Chondrocyte (in vitro differentiated cells): ENCODE data around the gene HLCS. TPM values are rescaled to one million over a fixed set of nuclear protein-coding genes. Genes with fewer than 3 reads are reported as not detected.
"Not testable (repeated sequence)": the region's sequence is repeated elsewhere in the genome, so short reads cannot be mapped to it uniquely, and the experiment has no call there.

Source experiments
- DNase-seq: peaks from one replicate; pipeline ENCODE4 v3.0.0; 2021; ENCODE audit warnings: mixed read lengths, low spot score
- H3K27ac Mint-ChIP-seq: one replicate; pipeline ENCODE4 v1.8.0; 2021; ENCODE audit warnings: mild to moderate bottlenecking, moderate library complexity, mixed read lengths; ENCODE audit not compliant: unreplicated experiment
- H3K27me3 Mint-ChIP-seq: 2 replicates; pipeline ENCODE4 v1.8.0; 2021; ENCODE audit warnings: low read depth, mixed read lengths
- H3K36me3 Mint-ChIP-seq: 2 replicates; pipeline ENCODE4 v1.8.0; 2021; ENCODE audit warnings: low read depth, mixed read lengths
- H3K4me1 Mint-ChIP-seq: 2 replicates; pipeline ENCODE4 v1.8.0; 2021; ENCODE audit warnings: low read depth, mild to moderate bottlenecking, mixed read lengths
- H3K4me3 Mint-ChIP-seq: one replicate; pipeline ENCODE4 v1.8.0; 2021; ENCODE audit warnings: mild to moderate bottlenecking, moderate library complexity, mixed read lengths; ENCODE audit not compliant: unreplicated experiment
- H3K9me3 Mint-ChIP-seq: 2 replicates; pipeline ENCODE4 v1.8.0; 2021; ENCODE audit warnings: low read depth, mixed read lengths
- CTCF ChIP-seq: fragments of 200-600 bp; sonication (generic); IDR thresholded peaks from 2 replicates; pipeline ENCODE4 v1.5.0; 2021; ENCODE audit warnings: antibody characterized with exemption, mild to moderate bottlenecking, moderate library complexity
- total RNA-seq: library from RNA; stranded (reverse); gene quantifications from 3 replicates; pipeline ENCODE4 v1.2.1, GENCODE V29; 2021

Gene HLCS
- total RNA-seq, 1 donor from 2014 or later: 30.4 TPM

DNA sequence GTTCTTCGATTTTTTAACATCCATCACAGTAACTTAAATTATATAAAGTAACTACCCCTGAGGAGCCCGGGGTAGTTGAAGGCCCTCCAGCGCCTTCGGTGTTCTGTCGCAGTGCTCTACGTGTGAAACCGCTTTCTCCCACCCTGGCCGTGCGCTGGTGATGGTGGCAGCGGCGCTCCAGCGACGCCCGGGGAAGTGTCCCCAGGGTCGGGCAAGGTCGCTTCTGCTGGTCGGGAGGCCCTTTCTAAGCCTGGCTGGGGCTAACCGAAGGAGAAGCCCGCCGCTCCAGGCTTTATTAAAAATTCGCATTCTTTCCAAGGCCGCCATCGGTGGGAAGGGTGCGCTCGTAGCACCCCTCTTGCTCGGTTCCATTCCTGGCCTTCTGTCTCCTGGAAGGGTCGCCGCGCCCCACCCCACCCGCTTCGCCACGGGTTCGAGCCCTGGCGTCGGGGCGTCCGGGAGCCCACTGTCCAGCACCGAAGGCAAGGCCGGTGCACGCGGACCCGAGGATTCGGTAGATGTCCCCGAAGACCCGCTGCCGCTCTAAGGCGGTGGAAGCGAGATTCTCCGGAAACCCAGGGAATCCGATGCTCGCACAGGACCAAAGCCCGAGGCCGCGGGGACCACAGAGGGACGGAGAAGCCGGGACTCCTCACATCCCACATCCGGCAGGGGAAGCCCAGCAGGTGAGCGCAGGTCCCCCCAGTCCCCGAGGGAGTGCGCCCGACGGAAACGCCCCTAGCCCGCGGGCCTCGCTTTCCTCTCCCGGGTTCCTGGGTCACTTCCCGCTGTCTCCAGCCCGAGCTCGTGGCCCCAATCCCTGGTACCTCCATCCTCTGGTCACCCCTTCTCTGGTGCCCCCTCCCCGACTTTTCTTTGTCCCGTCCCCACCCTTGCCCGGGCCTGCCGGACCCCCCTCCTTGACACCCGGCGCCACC is 39.3 kb upstream of the HLCS start:
- no peak for DNase-seq
- peaks cover 7% of the 10 kb centered on the region for H3K4me1 Mint-ChIP-seq
- no peak overlapping the region for H3K27ac Mint-ChIP-seq
- H3K36me3 Mint-ChIP-seq: no peaks in the 10 kb centered on the region
- H3K9me3 Mint-ChIP-seq: no peaks in the 10 kb centered on the region
- TF ChIP-seq CTCF: no peak
- H3K4me3 Mint-ChIP-seq: peak overlapping the region; percentile 64
- H3K27me3 Mint-ChIP-seq: no peaks in the 10 kb centered on the region

DNA sequence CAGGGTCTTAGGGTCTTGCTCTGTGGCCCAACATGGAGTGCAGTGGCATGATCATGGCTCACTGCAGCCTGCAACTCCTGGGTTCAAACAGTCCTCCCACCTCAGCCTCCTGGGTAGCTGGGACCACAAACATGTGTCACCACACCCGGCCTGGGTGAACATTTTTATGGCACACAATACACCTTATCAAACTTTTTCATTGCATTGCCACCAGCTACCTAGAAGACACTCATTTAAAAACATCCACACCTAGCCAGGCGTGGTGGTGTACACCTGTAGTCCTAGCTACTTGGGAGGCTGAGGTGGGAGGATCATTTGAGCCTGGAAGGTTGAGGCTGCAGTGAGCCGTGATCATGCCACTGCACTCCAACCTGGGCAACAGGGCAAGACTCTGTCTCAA is 37.4 kb upstream of the HLCS start:
- not testable (repeated sequence) for H3K27me3 Mint-ChIP-seq, H3K27ac Mint-ChIP-seq, H3K4me3 Mint-ChIP-seq, H3K9me3 Mint-ChIP-seq, DNase-seq, H3K36me3 Mint-ChIP-seq, H3K4me1 Mint-ChIP-seq

DNA sequence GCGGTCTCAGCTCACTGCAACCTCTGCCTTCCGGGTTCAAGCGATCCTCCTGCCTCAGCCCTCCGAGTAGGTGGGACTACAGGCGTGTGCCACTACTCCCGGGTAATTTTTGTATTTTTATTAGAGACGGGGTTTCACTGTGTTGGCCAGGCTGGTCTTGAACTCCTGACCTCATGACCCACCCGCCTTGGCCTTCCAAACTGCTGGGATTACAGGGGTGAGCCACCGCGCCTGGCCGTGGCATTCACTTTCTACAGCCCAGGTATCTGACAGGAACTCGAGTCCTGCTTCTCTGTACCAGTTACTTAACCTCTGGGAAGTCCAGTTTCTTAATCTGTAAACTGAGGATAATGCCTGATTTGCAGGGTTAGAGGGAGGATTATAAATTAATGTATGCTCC is 36.4 kb upstream of the HLCS start:
- not testable (repeated sequence) for DNase-seq, H3K27me3 Mint-ChIP-seq, H3K36me3 Mint-ChIP-seq, H3K4me1 Mint-ChIP-seq, H3K4me3 Mint-ChIP-seq, H3K9me3 Mint-ChIP-seq, H3K27ac Mint-ChIP-seq

DNA sequence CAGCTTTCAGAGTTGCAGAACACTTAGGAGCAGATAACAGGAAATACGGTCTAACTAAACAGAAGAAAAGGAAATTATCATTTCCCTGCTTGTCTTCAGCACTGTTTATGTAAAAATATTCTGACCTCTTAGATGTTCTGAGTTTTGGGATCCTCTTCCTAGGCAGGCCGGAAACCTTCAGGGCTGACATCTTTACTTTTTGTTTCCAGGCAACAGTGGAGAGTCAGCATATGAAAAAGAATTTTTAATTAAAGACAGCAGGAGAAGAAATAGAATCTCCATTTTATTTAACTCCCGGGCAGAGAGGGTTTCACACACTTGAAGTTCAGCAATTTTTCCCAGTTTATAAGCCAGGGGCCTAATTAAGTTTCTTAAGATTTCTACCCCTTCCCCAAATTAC is 35.0 kb upstream of the HLCS start:
- H3K27me3 Mint-ChIP-seq: no peaks in the 10 kb centered on the region
- H3K27ac Mint-ChIP-seq: no peak overlapping the region
- no peaks in the 10 kb centered on the region for H3K36me3 Mint-ChIP-seq
- no peaks in the 10 kb centered on the region for H3K4me1 Mint-ChIP-seq
- TF ChIP-seq CTCF: no peak
- no peaks in the 10 kb centered on the region for H3K9me3 Mint-ChIP-seq
- DNase-seq: no peak
- H3K4me3 Mint-ChIP-seq: no peak overlapping the region

GRCh38 chr21:37000381-37000780 is 33.9 kb upstream of the HLCS start:
- Mint-ChIP-seq H3K27me3 (no peaks in the 10 kb centered on the region), H3K27ac (no peak overlapping the region), H3K4me1 (no peaks in the 10 kb centered on the region), H3K4me3 (no peak overlapping the region), H3K36me3 (no peaks in the 10 kb centered on the region), H3K9me3 (no peaks in the 10 kb centered on the region)
- peak; percentile 41 for TF ChIP-seq CTCF
- DNase-seq: no peak

DNA sequence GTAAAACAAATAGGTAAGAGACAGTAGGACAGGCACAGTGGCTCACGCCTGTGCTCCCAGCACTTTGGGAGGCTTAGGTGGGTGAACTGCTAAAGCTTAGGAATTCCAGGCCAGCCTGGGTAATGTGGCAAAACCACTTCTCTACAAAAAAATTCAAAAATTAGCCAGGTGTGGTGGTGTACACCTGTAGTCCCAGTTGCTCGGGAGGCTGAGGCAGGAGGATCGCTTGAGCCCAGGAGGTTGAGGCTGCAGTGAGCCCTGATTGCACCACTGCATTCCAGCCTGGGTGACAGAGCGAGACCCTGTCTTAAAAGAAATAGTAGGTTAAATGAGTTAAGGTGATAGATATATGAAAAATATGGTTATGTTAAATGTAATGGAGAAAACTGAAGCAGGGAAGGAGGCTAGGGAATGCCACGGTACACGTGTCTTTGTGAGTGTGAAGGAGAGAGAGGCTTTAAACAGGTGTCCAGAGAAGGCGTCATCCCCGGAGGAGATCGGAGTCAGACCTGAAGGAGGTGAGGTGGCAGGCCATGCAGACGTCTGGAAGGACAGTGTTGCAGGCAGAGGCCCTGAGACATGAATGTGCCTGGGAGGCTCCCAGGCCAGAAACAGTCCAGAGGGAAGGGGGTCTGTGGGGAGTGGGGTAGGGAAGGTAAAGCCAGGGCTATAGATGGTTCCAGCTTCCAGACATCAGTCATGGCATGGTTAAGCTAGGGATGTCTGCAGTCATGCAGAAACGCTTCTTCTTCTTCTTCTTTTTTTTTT is 32.8 kb upstream of the HLCS start:
- Mint-ChIP-seq H3K4me3 (no peak overlapping the region), H3K27ac (no peak overlapping the region), H3K9me3 (no peaks in the 10 kb centered on the region), H3K36me3 (no peaks in the 10 kb centered on the region), H3K4me1 (no peaks in the 10 kb centered on the region), H3K27me3 (no peaks in the 10 kb centered on the region)
- TF ChIP-seq CTCF: no peak
- DNase-seq: no peak

- H3K4me1 Mint-ChIP-seq, H3K36me3 Mint-ChIP-seq, H3K27ac Mint-ChIP-seq, H3K9me3 Mint-ChIP-seq, H3K4me3 Mint-ChIP-seq, DNase-seq, H3K27me3 Mint-ChIP-seq: not testable (repeated sequence)
Observed at GRCh38 chr21:36995285-36995684, 28.8 kb upstream of the HLCS start.
